Peyer's patch (tissue), 4 donors: Measurements from ENCODE around the gene SMTN.

Experiments
- POLR2A ChIP-seq, 2 donors: fragments of 450-650 bp; IDR thresholded peaks; one replicate each; pipeline ENCODE4 v1.5.1; 2017; ENCODE audit warnings: antibody characterized with exemption in 2 of 2, mild to moderate bottlenecking in 2 of 2, moderate library complexity in 2 of 2
- TF ChIP-seq, protein P1 (sequence below), 6 experiments: fragments of 450-650 bp in 4 of 6; fragments of 200-600 bp in 2 of 6; sonication (generic) in 1 of 6; IDR thresholded peaks; one replicate each; pipeline ENCODE4 v1.5.1; 2017 to 2019; ENCODE audit warnings: antibody characterized with exemption in 6 of 6, mild to moderate bottlenecking in 3 of 6, moderate library complexity in 1 of 6

DNA sequence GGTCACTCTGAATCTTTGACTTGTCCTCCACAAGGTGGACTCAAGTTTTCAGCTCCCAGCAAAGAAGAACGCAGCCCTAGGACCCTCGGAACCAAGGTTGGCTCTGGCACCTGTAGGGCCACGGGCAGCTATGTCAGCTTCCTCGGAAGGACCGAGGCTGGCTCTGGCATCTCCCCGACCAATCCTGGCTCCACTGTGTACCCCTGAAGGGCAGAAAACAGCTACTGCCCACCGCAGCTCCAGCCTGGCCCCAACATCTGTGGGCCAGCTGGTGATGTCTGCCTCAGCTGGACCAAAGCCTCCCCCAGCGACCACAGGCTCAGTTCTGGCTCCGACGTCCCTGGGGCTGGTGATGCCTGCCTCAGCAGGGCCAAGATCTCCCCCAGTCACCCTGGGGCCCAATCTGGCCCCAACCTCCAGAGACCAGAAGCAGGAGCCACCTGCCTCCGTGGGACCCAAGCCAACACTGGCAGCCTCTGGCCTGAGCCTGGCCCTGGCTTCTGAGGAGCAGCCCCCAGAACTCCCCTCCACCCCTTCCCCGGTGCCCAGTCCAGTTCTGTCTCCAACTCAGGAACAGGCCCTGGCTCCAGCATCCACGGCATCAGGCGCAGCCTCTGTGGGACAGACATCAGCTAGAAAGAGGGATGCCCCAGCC, 43.8 kb downstream of the SMTN start:
- TF ChIP-seq POLR2A (IDR thresholded peaks at IDR 0.05): no peak
- TF ChIP-seq, protein P1, sequence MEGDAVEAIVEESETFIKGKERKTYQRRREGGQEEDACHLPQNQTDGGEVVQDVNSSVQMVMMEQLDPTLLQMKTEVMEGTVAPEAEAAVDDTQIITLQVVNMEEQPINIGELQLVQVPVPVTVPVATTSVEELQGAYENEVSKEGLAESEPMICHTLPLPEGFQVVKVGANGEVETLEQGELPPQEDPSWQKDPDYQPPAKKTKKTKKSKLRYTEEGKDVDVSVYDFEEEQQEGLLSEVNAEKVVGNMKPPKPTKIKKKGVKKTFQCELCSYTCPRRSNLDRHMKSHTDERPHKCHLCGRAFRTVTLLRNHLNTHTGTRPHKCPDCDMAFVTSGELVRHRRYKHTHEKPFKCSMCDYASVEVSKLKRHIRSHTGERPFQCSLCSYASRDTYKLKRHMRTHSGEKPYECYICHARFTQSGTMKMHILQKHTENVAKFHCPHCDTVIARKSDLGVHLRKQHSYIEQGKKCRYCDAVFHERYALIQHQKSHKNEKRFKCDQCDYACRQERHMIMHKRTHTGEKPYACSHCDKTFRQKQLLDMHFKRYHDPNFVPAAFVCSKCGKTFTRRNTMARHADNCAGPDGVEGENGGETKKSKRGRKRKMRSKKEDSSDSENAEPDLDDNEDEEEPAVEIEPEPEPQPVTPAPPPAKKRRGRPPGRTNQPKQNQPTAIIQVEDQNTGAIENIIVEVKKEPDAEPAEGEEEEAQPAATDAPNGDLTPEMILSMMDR (IDR thresholded peaks at IDR 0.05): no peak
